Adrenal gland (tissue), 12 donors: ENCODE results near the gene TGIF1. TPM values are rescaled to one million over a fixed set of nuclear protein-coding genes. Genes with fewer than 3 reads are reported as not detected.
A peak's percentile ranks its signal among the peaks of the same experiment; 100 is the strongest.

Source experiments
- DNase-seq, 7 donors: peaks; one replicate each; pipeline ENCODE4 v3.0.0-alpha.2; 2019 to 2020
- H3K27ac ChIP-seq, 5 donors: fragments of 200-600 bp; sonication (generic) in 4 of 5; 1 replicate in 3 of 5; 2 replicates in 2 of 5; pipeline versions ENCODE4 v1.5.1 to v1.8.0; 2016 to 2020; ENCODE audit warnings: mild to moderate bottlenecking in 1 of 5
- H3K27me3 ChIP-seq: fragments of 200-600 bp; 2 replicates; pipeline ENCODE4 v1.8.0; 2021
- H3K36me3 ChIP-seq, 2 donors: fragments of 200-600 bp; replicated peaks in 1 of 2; 1 replicate in 1 of 2; 2 replicates in 1 of 2; pipeline versions ENCODE4 v1.5.1 to v1.8.0; 2018 to 2022
- H3K4me1 ChIP-seq, 2 donors: fragments of 200-600 bp; replicated peaks in 1 of 2; 1 replicate in 1 of 2; 2 replicates in 1 of 2; pipeline versions ENCODE4 v1.5.1 to v1.8.0; 2018 to 2021
- H3K4me3 ChIP-seq, 4 donors: fragments of 200-600 bp; sonication (generic) in 3 of 4; one replicate each; pipeline ENCODE4 v1.5.1; 2016 to 2018
- H3K9me3 ChIP-seq, 3 donors: fragments of 200-600 bp; sonication (generic) in 1 of 3; replicated peaks in 1 of 3; 1 replicate in 2 of 3; 2 replicates in 1 of 3; pipeline versions ENCODE4 v1.5.1 to v1.8.0; 2016 to 2021
- POLR2A ChIP-seq, 2 donors: fragments of 450-650 bp; IDR thresholded peaks; one replicate each; pipeline ENCODE4 v1.6.1; 2017; ENCODE audit warnings: antibody characterized with exemption in 2 of 2, mild to moderate bottlenecking in 2 of 2, moderate library complexity in 1 of 2
- WGBS, 4 donors: extraction: QIAGEN DNeasy Blood & Tissue Kit in 2 of 4; methylation state at CpG; one replicate each; pipeline versions ENCODE4 v1.1.5 to v1.1.7; 2013 to 2017; 5-methylcytosine and 5-hydroxymethylcytosine counted together
- intact Hi-C, 2 donors: fragments of 100-400 bp; cut with DNase I; formaldehyde crosslinking; loops; one replicate each; pipeline versions ENCODE4 v1.14.1 to v1.15.0; 2022 to 2023
- polyA plus RNA-seq, 3 donors: library from polyadenylated mRNA; stranded (reverse); fragments of 200-250 nt in 2 of 3; fragments of 350-450 nt in 1 of 3; fragmentation: Illumina TruSeq in 1 of 3; extraction: RNeasy Lipid Tissue Mini Kit (QIAGEN cat#74804) in 1 of 3; gene quantifications; one replicate each; pipeline ENCODE4 v1.2.3, GENCODE V29; 2013 to 2014
- total RNA-seq, 9 donors: library from RNA; depleted of rRNA in 4 of 9; stranded (reverse); fragments of >200 nt in 4 of 9; fragments of 120-200 nt in 1 of 9; fragmentation: NEBNext Ultra II Directional in 1 of 9; extraction: Animal tissue kit (Norgen Biotek cat#: 25700) in 1 of 9; gene quantifications; one replicate each; pipeline versions ENCODE4 v1.1.0 to v1.2.4, GENCODE V29; 2013 to 2023
- TF ChIP-seq, protein P1 (sequence below), 6 experiments: fragments of 450-650 bp in 4 of 6; fragments of 200-600 bp in 2 of 6; sonication (generic) in 1 of 6; IDR thresholded peaks; 1 replicate in 5 of 6; 2 replicates in 1 of 6; pipeline versions ENCODE4 v1.5.1 to v1.8.0; 2016 to 2021; ENCODE audit warnings: antibody characterized with exemption in 6 of 6, mild to moderate bottlenecking in 2 of 6, moderate library complexity in 1 of 6
- donor health status: healthy with polysubstance abuse.
- donor health status: Bipolar disorder and iron deficiency.
- donor health status: DM: yes; HTN: yes; CAD: no.
- donor health status: DM: no; HTN: no; CAD: no.
- donor health status: DM: no; HTN: no; CAD: no.
- donor health status: DM: yes; HTN: yes; CAD: no.

TGIF1 gene
- total and polyA plus RNA-seq, 12 donors: 25.7 to 83.1 (median 56.7) TPM

DNA sequence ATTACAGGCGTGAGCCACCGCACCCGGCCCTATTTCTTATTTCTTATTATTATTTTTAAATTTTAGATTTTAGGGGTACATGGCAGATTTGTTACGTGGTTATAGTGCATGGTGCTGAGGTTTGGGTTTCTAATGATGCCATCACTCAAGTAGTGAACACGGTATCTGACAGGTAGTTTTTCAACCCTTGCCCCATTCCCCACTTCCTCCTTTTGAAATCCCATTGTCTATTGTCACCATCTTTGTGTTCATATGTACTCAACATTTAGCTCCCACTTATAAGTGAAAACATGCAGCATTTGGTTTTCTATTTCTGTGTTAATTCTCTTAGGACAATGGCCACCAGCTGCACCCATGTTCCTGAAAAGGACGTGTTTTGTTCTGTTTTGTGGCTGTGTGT is 39.5 kb downstream of the TGIF1 start:
- Histone ChIP-seq H3K4me3 (no peak overlapping the region), H3K9me3 (no peaks in the 10 kb centered on the region), H3K27me3 (no peaks in the 10 kb centered on the region), H3K4me1 (no peaks in the 10 kb centered on the region), H3K27ac (no peak overlapping the region), H3K36me3 (no peaks in the 10 kb centered on the region)
- TF ChIP-seq, protein P1, sequence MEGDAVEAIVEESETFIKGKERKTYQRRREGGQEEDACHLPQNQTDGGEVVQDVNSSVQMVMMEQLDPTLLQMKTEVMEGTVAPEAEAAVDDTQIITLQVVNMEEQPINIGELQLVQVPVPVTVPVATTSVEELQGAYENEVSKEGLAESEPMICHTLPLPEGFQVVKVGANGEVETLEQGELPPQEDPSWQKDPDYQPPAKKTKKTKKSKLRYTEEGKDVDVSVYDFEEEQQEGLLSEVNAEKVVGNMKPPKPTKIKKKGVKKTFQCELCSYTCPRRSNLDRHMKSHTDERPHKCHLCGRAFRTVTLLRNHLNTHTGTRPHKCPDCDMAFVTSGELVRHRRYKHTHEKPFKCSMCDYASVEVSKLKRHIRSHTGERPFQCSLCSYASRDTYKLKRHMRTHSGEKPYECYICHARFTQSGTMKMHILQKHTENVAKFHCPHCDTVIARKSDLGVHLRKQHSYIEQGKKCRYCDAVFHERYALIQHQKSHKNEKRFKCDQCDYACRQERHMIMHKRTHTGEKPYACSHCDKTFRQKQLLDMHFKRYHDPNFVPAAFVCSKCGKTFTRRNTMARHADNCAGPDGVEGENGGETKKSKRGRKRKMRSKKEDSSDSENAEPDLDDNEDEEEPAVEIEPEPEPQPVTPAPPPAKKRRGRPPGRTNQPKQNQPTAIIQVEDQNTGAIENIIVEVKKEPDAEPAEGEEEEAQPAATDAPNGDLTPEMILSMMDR (IDR thresholded peaks at IDR 0.05): no peak
- TF ChIP-seq POLR2A (IDR thresholded peaks at IDR 0.05): no peak
- DNase-seq: no peak
- 91 to 94% (median 92%) methylated on average over 6 of the region's 6 CpGs for WGBS, 4 donors
- intact Hi-C loops: no loop called here

DNA sequence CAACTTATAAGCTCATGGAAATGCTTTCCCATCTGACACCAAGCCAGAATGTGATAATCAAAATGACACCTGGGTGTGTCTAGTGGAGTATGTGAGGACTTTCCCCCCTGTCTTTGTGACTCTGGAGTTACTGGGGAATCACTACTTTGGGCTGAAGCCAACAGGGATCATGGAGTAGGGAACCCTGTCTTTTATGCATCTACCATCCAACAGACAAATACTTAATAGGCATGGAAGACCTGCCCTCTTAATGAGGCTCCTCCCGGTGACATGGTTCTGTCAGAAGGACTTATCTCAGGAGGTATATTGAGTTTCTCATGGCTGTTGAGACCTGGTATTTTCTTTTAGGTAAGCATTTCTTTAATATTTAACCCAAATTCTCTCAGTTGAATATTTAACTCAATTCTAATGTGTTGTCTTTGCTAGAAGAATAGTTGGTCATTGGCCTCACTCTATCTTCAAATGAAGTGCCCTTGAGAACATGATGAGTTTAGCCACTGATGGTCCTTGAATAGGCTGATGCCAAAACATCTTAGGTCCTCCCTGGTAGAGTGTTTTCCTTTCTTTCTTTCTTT is 42.1 kb downstream of the TGIF1 start:
- Histone ChIP-seq H3K36me3 (no peaks in the 10 kb centered on the region), H3K4me1 (no peaks in the 10 kb centered on the region), H3K27ac (no peak overlapping the region), H3K27me3 (no peaks in the 10 kb centered on the region), H3K4me3 (no peak overlapping the region), H3K9me3 (no peaks in the 10 kb centered on the region)
- no peak for TF ChIP-seq POLR2A (IDR thresholded peaks at IDR 0.05)
- TF ChIP-seq, protein P1 (IDR thresholded peaks at IDR 0.05): no peak
- DNase-seq: no peak
- WGBS, 4 donors: 0 to 100% (median 77%) methylated on average over 1 of the region's 1 CpG
- intact Hi-C loops: no loop called here

DNA sequence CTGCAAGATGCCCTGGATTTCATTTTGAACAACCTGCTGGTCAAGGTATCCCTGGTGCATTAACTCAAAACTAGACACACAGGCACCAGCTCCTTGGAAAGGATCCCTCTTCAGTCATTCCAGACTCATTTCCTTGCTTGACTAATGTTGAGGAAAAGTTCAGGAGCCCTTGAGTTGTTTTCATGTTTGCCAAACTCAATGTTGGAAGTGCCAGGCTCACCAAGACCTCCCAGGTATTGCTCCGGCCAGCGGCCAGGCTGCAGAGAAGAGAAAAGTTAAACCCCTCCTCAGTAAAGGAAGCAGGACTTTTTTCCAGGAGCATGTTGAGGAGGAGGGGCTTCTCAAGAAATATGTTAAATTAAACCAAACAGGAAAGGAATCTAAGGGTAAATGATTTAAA is 42.7 kb downstream of the TGIF1 start:
- TF ChIP-seq, protein P1 (IDR thresholded peaks at IDR 0.05): no peak
- TF ChIP-seq POLR2A (IDR thresholded peaks at IDR 0.05): no peak
- H3K4me1 ChIP-seq: no peaks in the 10 kb centered on the region

DNA sequence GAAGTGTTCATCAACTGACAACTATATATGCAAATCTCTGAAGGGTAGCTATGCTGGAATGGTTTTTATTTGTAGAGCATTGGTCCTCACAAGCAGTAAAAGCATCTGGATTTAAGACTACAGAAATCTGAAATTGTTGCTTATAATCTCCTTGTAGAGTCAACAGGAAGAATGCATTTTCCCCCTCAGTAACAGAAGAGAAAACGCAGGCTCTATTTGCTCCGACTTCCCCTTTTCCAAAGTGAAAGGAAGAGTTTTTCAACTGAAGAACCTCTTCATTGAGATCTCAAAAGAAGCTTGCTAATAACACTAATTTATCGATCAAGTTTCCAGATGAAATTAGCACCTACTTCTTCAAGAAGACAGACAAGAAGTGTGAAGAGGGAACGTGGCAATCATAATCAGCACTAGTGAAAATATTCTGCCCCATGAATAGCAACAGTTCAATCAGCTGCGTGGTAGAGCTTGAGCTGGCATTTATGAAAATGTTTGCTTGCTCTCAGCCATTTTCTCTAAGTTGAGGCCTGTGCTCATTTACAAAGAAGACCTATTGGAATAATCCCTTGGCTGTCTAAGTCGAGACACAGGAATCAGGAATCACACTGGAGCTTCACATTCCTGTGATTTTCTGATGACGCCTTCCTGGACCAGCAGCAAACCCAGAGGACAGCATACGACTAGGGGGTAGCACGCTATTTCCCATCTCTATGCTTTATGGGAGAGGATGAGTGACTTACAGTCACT is 43.7 kb downstream of the TGIF1 start:
- intact Hi-C loops: no loop called here

More for the DNA sequence above, 42.7 kb downstream of the TGIF1 start:
- intact Hi-C loops: no loop called here
- Histone ChIP-seq H3K27ac (no peak overlapping the region), H3K27me3 (no peaks in the 10 kb centered on the region), H3K9me3 (no peaks in the 10 kb centered on the region), H3K36me3 (no peaks in the 10 kb centered on the region), H3K4me3 (no peak overlapping the region)
- no peak for DNase-seq
- WGBS, 4 donors: 86 to 97% (median 93%) methylated on average over 2 of the region's 2 CpGs

More for the DNA sequence above, 43.7 kb downstream of the TGIF1 start:
- Histone ChIP-seq H3K4me1 (no peaks in the 10 kb centered on the region), H3K4me3 (no peak overlapping the region), H3K27me3 (no peaks in the 10 kb centered on the region), H3K27ac (peak overlapping the region in 1 of 5 donors; percentile 45), H3K9me3 (no peaks in the 10 kb centered on the region), H3K36me3 (no peaks in the 10 kb centered on the region)
- DNase-seq: no peak
- WGBS, 4 donors: 79 to 88% (median 85%) methylated on average over 6 to 9 of the region's 9 CpGs
- TF ChIP-seq, protein P1 (IDR thresholded peaks at IDR 0.05): no peak
- TF ChIP-seq POLR2A (IDR thresholded peaks at IDR 0.05): no peak
